ENCODE measurements around the gene CD28. TPM values are rescaled to one million over a fixed set of nuclear protein-coding genes. Genes with fewer than 3 reads are reported as not detected.

The CD28 gene
- total RNA-seq, 1 donor from 2014 or later: 2.5 TPM

DNA sequence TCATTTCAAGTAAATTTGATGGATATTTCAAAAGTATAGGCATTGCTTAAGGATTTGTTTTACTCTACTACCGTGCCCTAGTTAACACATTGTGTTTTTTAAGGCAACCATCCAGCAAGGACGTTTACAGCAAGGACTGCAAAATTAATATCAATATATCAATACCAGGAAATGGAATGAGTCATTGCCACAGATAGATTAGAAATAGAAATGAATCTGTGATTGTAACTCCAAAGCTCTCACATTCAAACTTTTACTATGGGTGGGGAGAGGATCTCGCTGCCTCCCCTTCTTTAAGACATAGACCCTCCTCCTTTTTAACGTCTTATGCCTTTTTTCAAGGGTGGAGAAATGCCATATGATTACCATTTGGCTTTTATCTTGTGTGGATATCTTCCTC is 3.8 kb downstream of the CD28 start:
- Histone ChIP-seq H3K27me3 (no peaks in the 10 kb centered on the region), H3K4me1 (no peaks in the 10 kb centered on the region), H3K27ac (no peak overlapping the region), H3K4me3 (no peak overlapping the region), H3K9me3 (no peaks in the 10 kb centered on the region), H3K36me3 (no peaks in the 10 kb centered on the region)
- ATAC-seq (no peak), DNase-seq (no peak)
- TF ChIP-seq, protein P1, sequence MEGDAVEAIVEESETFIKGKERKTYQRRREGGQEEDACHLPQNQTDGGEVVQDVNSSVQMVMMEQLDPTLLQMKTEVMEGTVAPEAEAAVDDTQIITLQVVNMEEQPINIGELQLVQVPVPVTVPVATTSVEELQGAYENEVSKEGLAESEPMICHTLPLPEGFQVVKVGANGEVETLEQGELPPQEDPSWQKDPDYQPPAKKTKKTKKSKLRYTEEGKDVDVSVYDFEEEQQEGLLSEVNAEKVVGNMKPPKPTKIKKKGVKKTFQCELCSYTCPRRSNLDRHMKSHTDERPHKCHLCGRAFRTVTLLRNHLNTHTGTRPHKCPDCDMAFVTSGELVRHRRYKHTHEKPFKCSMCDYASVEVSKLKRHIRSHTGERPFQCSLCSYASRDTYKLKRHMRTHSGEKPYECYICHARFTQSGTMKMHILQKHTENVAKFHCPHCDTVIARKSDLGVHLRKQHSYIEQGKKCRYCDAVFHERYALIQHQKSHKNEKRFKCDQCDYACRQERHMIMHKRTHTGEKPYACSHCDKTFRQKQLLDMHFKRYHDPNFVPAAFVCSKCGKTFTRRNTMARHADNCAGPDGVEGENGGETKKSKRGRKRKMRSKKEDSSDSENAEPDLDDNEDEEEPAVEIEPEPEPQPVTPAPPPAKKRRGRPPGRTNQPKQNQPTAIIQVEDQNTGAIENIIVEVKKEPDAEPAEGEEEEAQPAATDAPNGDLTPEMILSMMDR (IDR thresholded peaks at IDR 0.05): no peak
- intact Hi-C loops (cut with DNase I): no loop called here

DNA sequence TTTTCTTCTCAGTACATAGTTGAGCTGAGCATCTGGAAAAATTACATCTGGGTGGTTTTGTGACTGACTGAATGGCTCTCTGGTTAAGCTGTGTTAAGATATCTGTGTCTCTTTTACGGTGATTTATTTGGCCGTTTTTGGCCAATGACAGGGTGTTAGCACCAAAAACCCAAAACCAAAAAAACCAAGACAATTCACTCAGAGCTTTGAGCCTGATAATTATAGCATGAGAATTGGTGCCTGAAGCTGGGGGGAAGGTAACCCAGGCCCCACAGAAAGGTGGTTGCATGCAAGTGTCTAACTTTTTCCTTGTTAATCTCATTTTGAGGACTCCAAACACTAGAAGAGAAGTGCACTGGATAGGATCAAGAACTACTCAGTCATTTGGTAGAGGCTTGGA is 4.5 kb downstream of the CD28 start:
- intact Hi-C loops (cut with DNase I): no loop called here
- no peak overlapping the region for H3K27ac ChIP-seq

GRCh38 chr2:203711399-203711798 is 5.0 kb downstream of the CD28 start:
- TF ChIP-seq, protein P1 (IDR thresholded peaks at IDR 0.05): no peak
- no peak overlapping the region for H3K27ac ChIP-seq
- no peaks in the 10 kb centered on the region for H3K9me3 ChIP-seq
- no peak for ATAC-seq
- H3K4me1 ChIP-seq: no peaks in the 10 kb centered on the region
- DNase-seq: no peak
- intact Hi-C loops (cut with DNase I): no loop called here
- no peaks in the 10 kb centered on the region for H3K27me3 ChIP-seq
- H3K4me3 ChIP-seq: no peak overlapping the region
- H3K36me3 ChIP-seq: no peaks in the 10 kb centered on the region

More for the DNA sequence above, 4.5 kb downstream of the CD28 start:
- no peak for DNase-seq
- no peak for ATAC-seq
- Histone ChIP-seq H3K4me1 (no peaks in the 10 kb centered on the region), H3K27me3 (no peaks in the 10 kb centered on the region), H3K4me3 (no peak overlapping the region), H3K36me3 (no peaks in the 10 kb centered on the region), H3K9me3 (no peaks in the 10 kb centered on the region)
- TF ChIP-seq, protein P1 (IDR thresholded peaks at IDR 0.05): no peak

GRCh38 chr2:203713381-203713780 is 6.9 kb downstream of the CD28 start:
- no peak overlapping the region for H3K4me3 ChIP-seq
- no peak for DNase-seq
- H3K27ac ChIP-seq: no peak overlapping the region
- intact Hi-C loops (cut with DNase I): no loop called here
- H3K4me1 ChIP-seq: peaks cover under 1% of the 10 kb centered on the region
- no peaks in the 10 kb centered on the region for H3K27me3 ChIP-seq
- TF ChIP-seq, protein P1 (IDR thresholded peaks at IDR 0.05): no peak
- H3K9me3 ChIP-seq: no peaks in the 10 kb centered on the region
- no peaks in the 10 kb centered on the region for H3K36me3 ChIP-seq
- ATAC-seq: no peak

- intact Hi-C loops (cut with DNase I): no loop called here
- Histone ChIP-seq H3K27ac (peak overlapping the region; percentile 4), H3K36me3 (no peaks in the 10 kb centered on the region), H3K4me1 (peaks cover 4% of the 10 kb centered on the region), H3K27me3 (no peaks in the 10 kb centered on the region), H3K9me3 (no peaks in the 10 kb centered on the region), H3K4me3 (no peak overlapping the region)
- peak; percentile 51 for ATAC-seq
- no peak for DNase-seq
- TF ChIP-seq, protein P1 (IDR thresholded peaks at IDR 0.05): no peak
Measured at GRCh38 chr2:203714112-203714511, 7.7 kb downstream of the CD28 start.

DNA sequence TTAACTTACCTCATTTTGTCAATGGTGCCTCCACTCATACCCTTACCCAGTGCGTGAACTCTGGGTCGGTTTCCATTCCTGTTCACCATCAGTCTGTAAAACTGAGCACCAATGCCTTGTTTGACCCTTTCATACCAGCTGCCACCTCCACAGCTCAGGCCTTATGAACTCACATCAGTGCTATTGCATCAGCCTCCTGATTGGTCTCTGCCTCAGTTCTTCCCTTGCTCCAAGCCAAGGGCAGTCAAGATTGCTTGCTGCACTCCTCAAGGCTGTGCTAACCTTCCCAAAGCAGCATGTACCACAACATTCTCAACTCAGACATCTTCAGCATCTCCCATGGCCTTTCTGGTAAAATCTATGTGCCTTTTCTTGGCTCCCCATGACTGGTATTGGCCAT is 9.3 kb downstream of the CD28 start:
- intact Hi-C loops (cut with DNase I): no loop called here
- ATAC-seq: no peak
- Histone ChIP-seq H3K27me3 (no peaks in the 10 kb centered on the region), H3K4me3 (no peak overlapping the region), H3K4me1 (peaks cover 9% of the 10 kb centered on the region), H3K9me3 (no peaks in the 10 kb centered on the region), H3K36me3 (no peaks in the 10 kb centered on the region), H3K27ac (no peak overlapping the region)
- TF ChIP-seq, protein P1 (IDR thresholded peaks at IDR 0.05): no peak
- DNase-seq: no peak

Measured in upper lobe of right lung (tissue), 1 donor.